B cell (primary cell): ENCODE measurements around the gene VWA5B1. TPM values are rescaled to one million over a fixed set of nuclear protein-coding genes. Genes with fewer than 3 reads are reported as not detected.

Experiments
- ATAC-seq: fragments of 200-7000 bp; cut with Tn5 transposase; one replicate; pipeline ENCODE4 v1.10.0; 2021; ENCODE audit warnings: low read depth, mild to moderate bottlenecking, moderate number of reproducible peaks, moderate library complexity
- CTCF ChIA-PET: fragments of 350-600 bp; sonication (Branson Sonifier 250); formaldehyde crosslinking; loops from one replicate; lab custom pipeline; 2021; ENCODE audit warnings: antibody characterized with exemption, inconsistent platforms; lab: Charles Lee
- POLR2A ChIA-PET: fragments of 350-600 bp; sonication (Branson Sonifier 250); formaldehyde crosslinking; loops from one replicate; lab custom pipeline; 2021; ENCODE audit warnings: antibody characterized with exemption; lab: Charles Lee
- DNase-seq: peaks from one replicate; pipeline ENCODE4 v3.0.0; 2013
- H2AFZ ChIP-seq: 2 replicates; pipeline ENCODE4 v1.6.1; 2012; ENCODE audit warnings: mild to moderate bottlenecking, low read depth, low read length; ENCODE audit not compliant: insufficient read depth, poor library complexity, severe bottlenecking
- H3K27ac ChIP-seq, 2 donors: 1 replicate in 1 of 2; 2 replicates in 1 of 2; pipeline ENCODE4 v1.5.1; 2012 to 2013; ENCODE audit warnings: low read length in 2 of 2, mild to moderate bottlenecking in 2 of 2, moderate library complexity in 1 of 2
- H3K27me3 ChIP-seq, 4 experiments: fragments of 200-600 bp in 1 of 4; sonication (generic) in 1 of 4; replicated peaks in 1 of 4; 1 replicate in 2 of 4; 2 replicates in 2 of 4; pipeline versions ENCODE4 v1.6.1 to v1.7.0; 2013 to 2016; ENCODE audit warnings: low read length in 3 of 4, mild to moderate bottlenecking in 2 of 4, mixed read lengths in 1 of 4, moderate library complexity in 1 of 4; ENCODE audit not compliant: insufficient read depth in 4 of 4, control insufficient read depth in 3 of 4; ENCODE audit errors: control extremely low read depth in 1 of 4
- H3K36me3 ChIP-seq, 2 experiments: replicated peaks in 1 of 2; 1 replicate in 1 of 2; 2 replicates in 1 of 2; pipeline versions ENCODE4 v1.6.1 to v1.7.1; 2013; ENCODE audit warnings: low read length in 1 of 2; ENCODE audit not compliant: insufficient read depth in 2 of 2, control insufficient read depth in 1 of 2; ENCODE audit errors: control extremely low read depth in 1 of 2, extremely low read depth in 1 of 2
- H3K4me1 ChIP-seq, 2 donors: fragments of 200-600 bp in 1 of 2; sonication (generic) in 1 of 2; 1 replicate in 1 of 2; 2 replicates in 1 of 2; pipeline versions ENCODE4 v1.5.1 to v1.6.1; 2013 to 2017; ENCODE audit warnings: low read length in 2 of 2; ENCODE audit not compliant: control insufficient read depth in 2 of 2, insufficient read depth in 2 of 2
- H3K4me2 ChIP-seq: replicated peaks from 2 replicates; pipeline ENCODE3; 2012; ENCODE audit warnings: mild to moderate bottlenecking, low read depth, low read length; ENCODE audit not compliant: poor library complexity, severe bottlenecking
- H3K4me3 ChIP-seq, 5 experiments: fragments of 200-600 bp in 1 of 5; sonication (generic) in 1 of 5; 1 replicate in 3 of 5; 2 replicates in 2 of 5; pipeline versions ENCODE4 v1.5.1 to v1.7.0; 2011 to 2016; ENCODE audit warnings: low read length in 4 of 5, mild to moderate bottlenecking in 4 of 5, low read depth in 2 of 5, control low read depth in 1 of 5, moderate library complexity in 1 of 5; ENCODE audit not compliant: insufficient read depth in 1 of 5; ENCODE audit errors: control extremely low read depth in 1 of 5, extremely low read depth in 1 of 5
- H3K79me2 ChIP-seq: fragments of 200-600 bp; sonication (generic); one replicate; pipeline ENCODE4 v1.6.0; 2016; ENCODE audit warnings: low read length; ENCODE audit not compliant: control insufficient read depth, insufficient read depth
- H3K9ac ChIP-seq: fragments of 200-600 bp; sonication (generic); 2 replicates; pipeline ENCODE4 v1.6.1; 2017; ENCODE audit warnings: mild to moderate bottlenecking, low read length, moderate library complexity
- H3K9me3 ChIP-seq, 3 donors: one replicate each; pipeline versions ENCODE4 v1.6.1 to v1.7.1; 2013; ENCODE audit warnings: low read length in 2 of 3; ENCODE audit not compliant: control insufficient read depth in 2 of 3, insufficient read depth in 1 of 3; ENCODE audit errors: control extremely low read depth in 1 of 3
- H4K20me1 ChIP-seq: 2 replicates; pipeline ENCODE4 v1.6.0; 2012; ENCODE audit warnings: mild to moderate bottlenecking, low read length; ENCODE audit not compliant: insufficient read depth, control insufficient read depth, poor library complexity, severe bottlenecking
- H3K27ac Mint-ChIP-seq: one replicate; pipeline ENCODE4 v1.8.0; 2021; ENCODE audit warnings: mixed read lengths
- H3K27me3 Mint-ChIP-seq: one replicate; pipeline ENCODE4 v1.8.0; 2021; ENCODE audit warnings: mixed read lengths
- H3K4me1 Mint-ChIP-seq: one replicate; pipeline ENCODE4 v1.8.0; 2021; ENCODE audit warnings: mixed read lengths
- H3K4me3 Mint-ChIP-seq: one replicate; pipeline ENCODE4 v1.8.0; 2021; ENCODE audit warnings: mixed read lengths
- H3K9me3 Mint-ChIP-seq: one replicate; pipeline ENCODE4 v1.8.0; 2022; ENCODE audit warnings: mixed read lengths; ENCODE audit not compliant: insufficient read depth
- EZH2 ChIP-seq: IDR thresholded peaks from 2 replicates; pipeline ENCODE4 v1.6.1; 2012; ENCODE audit warnings: borderline replicate concordance, low read depth, mild to moderate bottlenecking, moderate library complexity, low read length; ENCODE audit not compliant: insufficient read depth, poor library complexity, severe bottlenecking
- WGBS: methylation state at CpG from one replicate; pipeline ENCODE4 v1.1.5; 2013; ENCODE audit warnings: missing lambda C conversion rate; ENCODE audit not compliant: insufficient coverage; 5-methylcytosine and 5-hydroxymethylcytosine counted together
- intact Hi-C: fragments of 100-400 bp; cut with micrococcal nuclease; formaldehyde crosslinking; loops from one replicate; pipeline ENCODE4 v1.10.0; 2022
- polyA plus RNA-seq: library from polyadenylated mRNA; depleted of rRNA; stranded (reverse); fragments of >200 nt; gene quantifications from 2 replicates; pipeline ENCODE4 v1.2.3, GENCODE V29; 2012
- total RNA-seq, 2 donors: library from RNA; stranded (reverse); fragments of 120-200 nt in 1 of 2; gene quantifications; 1 replicate in 1 of 2; 2 replicates in 1 of 2; pipeline versions ENCODE4 v1.2.3 to v1.2.4, GENCODE V29; 2013 to 2022
- TF ChIP-seq, protein P1 (sequence below): fragments of 200-600 bp; IDR thresholded peaks from one replicate; pipeline ENCODE4 v1.8.0; 2022; ENCODE audit warnings: antibody characterized with exemption, mild to moderate bottlenecking

Gene VWA5B1
- total and polyA plus RNA-seq, 2 donors (not counting 1 experiment from before 2014, with no cell fraction given) = not detected

DNA sequence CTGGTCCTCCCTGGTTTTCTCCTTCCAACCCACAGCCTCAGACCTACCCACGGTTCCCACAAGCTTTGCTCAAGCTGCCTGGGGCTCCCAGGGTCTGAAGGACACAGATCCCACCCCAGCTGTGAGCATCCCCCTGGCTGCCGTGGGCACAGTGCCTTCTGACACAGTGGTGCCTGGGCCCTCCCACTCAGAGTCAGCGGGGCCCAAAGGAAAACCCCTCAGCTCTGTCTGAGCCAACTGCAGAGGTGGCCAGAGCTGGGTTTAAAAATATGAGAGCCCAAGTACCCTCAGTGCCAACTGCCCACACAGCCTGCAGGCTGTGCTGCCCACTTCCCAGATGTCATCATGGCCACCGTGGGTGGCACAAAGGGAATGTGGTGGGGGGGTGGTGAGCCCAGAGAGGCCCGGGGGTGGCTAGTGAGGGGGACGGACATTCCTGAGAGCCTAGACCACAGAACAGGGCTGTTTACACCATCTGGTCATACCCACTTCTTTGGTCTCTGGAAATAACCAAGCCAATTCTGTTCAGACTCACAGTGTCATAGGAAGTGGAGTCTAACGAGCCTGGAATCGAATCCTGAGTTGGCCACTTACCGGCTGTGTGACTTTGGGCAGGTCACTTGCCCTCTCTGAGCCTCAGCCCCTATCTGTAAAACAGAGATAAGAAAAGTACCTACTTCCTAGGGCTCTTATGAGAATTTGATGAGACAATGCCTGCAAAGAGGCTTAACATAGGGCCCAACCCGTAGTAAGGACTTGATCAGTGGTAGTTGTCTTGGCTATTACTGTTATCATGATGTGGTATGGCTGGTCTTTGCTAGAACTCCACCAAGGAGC is 109.9 kb downstream of the VWA5B1 start:
- Histone ChIP-seq H3K27ac (no peak overlapping the region), H3K4me1 (peaks cover 21 to 28% of the 10 kb centered on the region in 2 donors), H3K79me2 (no peaks in the 10 kb centered on the region), H3K4me3 (no peak overlapping the region), H2AFZ (no peak overlapping the region), H3K27me3 (peaks cover 0 to 33% (median 4%) of the 10 kb centered on the region in 4 experiments), H3K4me2 (no peak overlapping the region), H4K20me1 (no peaks in the 10 kb centered on the region), H3K36me3 (no peaks in the 10 kb centered on the region), H3K9me3 (peaks cover 0 to 8% (median 3%) of the 10 kb centered on the region in 3 donors), H3K9ac (no peak overlapping the region)
- peaks cover 26% of the 10 kb centered on the region for H3K27me3 Mint-ChIP-seq
- no peak overlapping the region for H3K4me3 Mint-ChIP-seq
- peak overlapping the region; percentile 32 for H3K27ac Mint-ChIP-seq
- H3K9me3 Mint-ChIP-seq = no peaks in the 10 kb centered on the region
- WGBS = 47% methylated on average over 6 of the region's 10 CpGs
- ChIA-PET CTCF (no interaction called here), POLR2A (no interaction called here)
- no peak for DNase-seq
- peaks cover 25% of the 10 kb centered on the region for H3K4me1 Mint-ChIP-seq
- TF ChIP-seq EZH2 = no peak
- TF ChIP-seq, protein P1, sequence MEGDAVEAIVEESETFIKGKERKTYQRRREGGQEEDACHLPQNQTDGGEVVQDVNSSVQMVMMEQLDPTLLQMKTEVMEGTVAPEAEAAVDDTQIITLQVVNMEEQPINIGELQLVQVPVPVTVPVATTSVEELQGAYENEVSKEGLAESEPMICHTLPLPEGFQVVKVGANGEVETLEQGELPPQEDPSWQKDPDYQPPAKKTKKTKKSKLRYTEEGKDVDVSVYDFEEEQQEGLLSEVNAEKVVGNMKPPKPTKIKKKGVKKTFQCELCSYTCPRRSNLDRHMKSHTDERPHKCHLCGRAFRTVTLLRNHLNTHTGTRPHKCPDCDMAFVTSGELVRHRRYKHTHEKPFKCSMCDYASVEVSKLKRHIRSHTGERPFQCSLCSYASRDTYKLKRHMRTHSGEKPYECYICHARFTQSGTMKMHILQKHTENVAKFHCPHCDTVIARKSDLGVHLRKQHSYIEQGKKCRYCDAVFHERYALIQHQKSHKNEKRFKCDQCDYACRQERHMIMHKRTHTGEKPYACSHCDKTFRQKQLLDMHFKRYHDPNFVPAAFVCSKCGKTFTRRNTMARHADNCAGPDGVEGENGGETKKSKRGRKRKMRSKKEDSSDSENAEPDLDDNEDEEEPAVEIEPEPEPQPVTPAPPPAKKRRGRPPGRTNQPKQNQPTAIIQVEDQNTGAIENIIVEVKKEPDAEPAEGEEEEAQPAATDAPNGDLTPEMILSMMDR = no peak
- no peak for ATAC-seq
- intact Hi-C loops = no loop called here

DNA sequence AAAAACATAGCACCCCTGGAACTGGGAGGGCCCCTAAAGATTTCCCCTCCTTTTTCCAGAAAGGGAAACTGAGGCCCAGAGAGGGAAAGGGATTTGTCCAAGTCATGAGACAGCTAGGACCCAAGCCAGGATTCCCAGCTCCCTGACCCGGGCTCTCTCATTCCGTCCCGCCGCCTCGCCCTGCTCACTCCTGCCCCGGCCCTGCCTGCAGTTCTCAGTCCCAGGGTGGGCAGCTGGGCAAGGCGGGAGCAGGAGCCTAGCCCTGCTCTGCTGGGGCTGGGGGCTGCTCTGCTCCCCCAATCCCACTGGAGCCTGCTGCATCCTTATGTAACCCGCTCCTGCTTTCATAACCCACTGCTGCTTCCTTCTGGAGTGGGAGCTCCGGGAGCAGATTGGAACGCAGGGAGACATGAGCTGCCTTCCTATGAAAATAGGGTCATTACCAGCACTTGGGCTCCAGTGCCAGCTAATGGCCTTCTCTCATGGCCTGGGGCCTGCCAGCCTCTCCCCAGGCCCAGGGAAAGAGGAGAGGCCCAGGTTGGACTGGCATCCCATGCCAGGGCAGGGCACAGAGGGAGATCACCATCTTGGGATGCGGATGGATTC is 110.8 kb downstream of the VWA5B1 start:
- ATAC-seq (no peak), DNase-seq (no peak)
- H3K27me3 ChIP-seq = peaks cover 0 to 30% (median 4%) of the 10 kb centered on the region in 4 experiments
- Mint-ChIP-seq H3K4me1 (peaks cover 34% of the 10 kb centered on the region), H3K27ac (no peak overlapping the region), H3K4me3 (no peak overlapping the region), H3K9me3 (no peaks in the 10 kb centered on the region), H3K27me3 (peaks cover 33% of the 10 kb centered on the region)
- intact Hi-C loops = no loop called here
- no peaks in the 10 kb centered on the region for H3K79me2 ChIP-seq
- H3K36me3 ChIP-seq = no peaks in the 10 kb centered on the region
- POLR2A ChIA-PET = no interaction called here
- H3K4me2 ChIP-seq = no peak overlapping the region
- H3K4me3 ChIP-seq = no peak overlapping the region
- H3K27ac ChIP-seq = no peak overlapping the region
- CTCF ChIA-PET = no interaction called here
- H2AFZ ChIP-seq = no peak overlapping the region
- H4K20me1 ChIP-seq = no peaks in the 10 kb centered on the region
- peaks cover 0 to 4% (median 0%) of the 10 kb centered on the region in 3 donors for H3K9me3 ChIP-seq
- no peak overlapping the region for H3K9ac ChIP-seq
- 93% methylated on average over 10 of the region's 11 CpGs for WGBS
- peaks cover 29 to 38% of the 10 kb centered on the region in 2 donors for H3K4me1 ChIP-seq
- TF ChIP-seq, protein P1 = no peak
- TF ChIP-seq EZH2 = no peak
